Muscle layer of colon (tissue), 2 donors: ENCODE measurements around the gene GDPGP1.

Source experiments
- H3K27ac ChIP-seq: one replicate; pipeline ENCODE4 v1.7.0; 2013; ENCODE audit warnings: low read depth, mild to moderate bottlenecking, low read length, moderate library complexity
- H3K27me3 ChIP-seq, 2 donors: one replicate each; pipeline ENCODE4 v1.7.0; 2013; ENCODE audit warnings: low read length in 2 of 2, mild to moderate bottlenecking in 2 of 2; ENCODE audit not compliant: insufficient read depth in 2 of 2, control insufficient read depth in 1 of 2
- H3K36me3 ChIP-seq: one replicate; pipeline ENCODE4 v1.7.0; 2013; ENCODE audit warnings: mild to moderate bottlenecking, low read length; ENCODE audit not compliant: insufficient read depth
- H3K4me1 ChIP-seq: one replicate; pipeline ENCODE4 v1.7.0; 2013; ENCODE audit warnings: mild to moderate bottlenecking, low read length; ENCODE audit not compliant: insufficient read depth
- H3K4me3 ChIP-seq, 2 donors: one replicate each; pipeline ENCODE4 v1.7.0; 2013; ENCODE audit warnings: low read length in 2 of 2, low read depth in 1 of 2, mild to moderate bottlenecking in 1 of 2, moderate library complexity in 1 of 2
- H3K9ac ChIP-seq: one replicate; pipeline ENCODE4 v1.7.0; 2013; ENCODE audit warnings: low read length
- H3K9me3 ChIP-seq: one replicate; pipeline ENCODE4 v1.7.0; 2013; ENCODE audit warnings: mild to moderate bottlenecking, low read length
- donor health status: abdominal sarcoma.
- donor health status: Adenocarcinoma of cecum.

The GDPGP1 gene

GRCh38 chr15:90217671-90218394 lies 16.2 kb upstream of the GDPGP1 start:
- Histone ChIP-seq H3K27me3 (no peaks in the 10 kb centered on the region), H3K9ac (no peak overlapping the region), H3K4me3 (no peak overlapping the region), H3K36me3 (peaks cover 8% of the 10 kb centered on the region), H3K9me3 (no peaks in the 10 kb centered on the region), H3K27ac (no peak overlapping the region), H3K4me1 (peaks cover 38% of the 10 kb centered on the region)

DNA sequence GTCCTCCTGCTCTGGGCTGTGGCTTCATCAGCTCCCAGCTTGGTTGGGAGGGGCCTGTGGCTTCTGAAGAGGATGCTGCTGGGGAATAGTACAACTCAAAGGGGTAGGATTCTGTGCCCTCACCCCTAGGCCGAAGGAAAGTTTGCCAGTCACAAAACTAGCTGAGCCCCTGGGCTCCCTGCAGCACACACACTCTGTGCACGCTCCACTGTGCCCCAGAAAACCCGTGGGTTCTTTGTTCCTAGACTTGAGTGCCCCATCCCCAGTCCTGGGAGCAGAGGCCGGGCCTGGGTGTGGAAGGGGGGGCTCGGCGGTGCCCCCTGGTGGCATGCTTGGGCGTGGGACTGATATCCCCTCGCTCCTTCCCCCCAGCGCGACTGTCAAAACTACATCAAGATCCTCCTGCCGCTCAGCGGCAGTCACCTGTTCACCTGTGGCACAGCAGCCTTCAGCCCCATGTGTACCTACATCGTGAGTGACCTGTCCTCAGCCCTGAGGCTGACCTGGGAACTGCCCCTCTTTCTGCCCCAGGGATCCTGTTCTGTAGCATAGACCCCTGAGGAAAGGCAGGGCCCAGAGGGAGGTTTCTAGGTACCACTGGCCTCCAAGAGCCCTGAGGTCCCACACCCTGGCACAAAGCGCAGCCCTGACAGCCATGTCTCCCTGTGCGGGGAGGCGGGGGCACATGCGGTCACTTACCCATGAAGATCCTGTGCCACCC lies 14.4 kb upstream of the GDPGP1 start:
- H3K4me1 ChIP-seq: peaks cover 25% of the 10 kb centered on the region
- H3K27me3 ChIP-seq: no peaks in the 10 kb centered on the region
- H3K9me3 ChIP-seq: no peaks in the 10 kb centered on the region
- peak overlapping the region; percentile 61 for H3K27ac ChIP-seq
- H3K9ac ChIP-seq: no peak overlapping the region
- no peak overlapping the region for H3K4me3 ChIP-seq
- peaks cover 24% of the 10 kb centered on the region for H3K36me3 ChIP-seq

DNA sequence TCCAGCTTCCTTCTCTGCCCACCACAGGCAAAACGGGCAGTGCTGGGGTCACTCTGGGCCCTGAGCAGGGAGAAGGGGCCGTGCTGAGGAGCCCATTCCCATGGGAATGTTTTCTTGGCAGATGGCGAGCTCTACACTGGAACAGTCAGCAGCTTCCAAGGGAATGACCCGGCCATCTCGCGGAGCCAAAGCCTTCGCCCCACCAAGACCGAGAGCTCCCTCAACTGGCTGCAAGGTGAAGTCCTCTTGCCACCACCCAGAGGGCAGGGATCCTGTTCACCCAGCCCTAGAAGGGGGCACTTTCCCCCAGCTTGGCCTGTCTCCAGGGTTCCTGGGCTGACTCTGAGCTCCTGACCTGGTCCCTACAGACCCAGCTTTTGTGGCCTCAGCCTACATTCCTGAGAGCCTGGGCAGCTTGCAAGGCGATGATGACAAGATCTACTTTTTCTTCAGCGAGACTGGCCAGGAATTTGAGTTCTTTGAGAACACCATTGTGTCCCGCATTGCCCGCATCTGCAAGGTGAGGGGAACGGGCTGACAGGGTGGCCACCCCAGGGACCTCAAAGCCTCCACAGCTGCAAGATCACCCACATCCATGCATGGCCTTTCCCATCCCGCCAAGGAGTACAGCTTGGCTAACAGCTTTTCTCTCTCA lies 12.6 kb upstream of the GDPGP1 start:
- H3K9ac ChIP-seq: no peak overlapping the region
- peaks cover 38% of the 10 kb centered on the region for H3K36me3 ChIP-seq
- peaks cover 21% of the 10 kb centered on the region for H3K4me1 ChIP-seq
- H3K4me3 ChIP-seq: no peak overlapping the region
- H3K9me3 ChIP-seq: no peaks in the 10 kb centered on the region
- peak overlapping the region; percentile 80 for H3K27ac ChIP-seq
- no peaks in the 10 kb centered on the region for H3K27me3 ChIP-seq

GRCh38 chr15:90222547-90222946 lies 11.5 kb upstream of the GDPGP1 start:
- H3K27ac ChIP-seq: no peak overlapping the region
- no peak overlapping the region for H3K4me3 ChIP-seq
- no peaks in the 10 kb centered on the region for H3K9me3 ChIP-seq
- no peak overlapping the region for H3K9ac ChIP-seq
- H3K4me1 ChIP-seq: peaks cover 21% of the 10 kb centered on the region
- no peaks in the 10 kb centered on the region for H3K27me3 ChIP-seq
- peaks cover 39% of the 10 kb centered on the region for H3K36me3 ChIP-seq

DNA sequence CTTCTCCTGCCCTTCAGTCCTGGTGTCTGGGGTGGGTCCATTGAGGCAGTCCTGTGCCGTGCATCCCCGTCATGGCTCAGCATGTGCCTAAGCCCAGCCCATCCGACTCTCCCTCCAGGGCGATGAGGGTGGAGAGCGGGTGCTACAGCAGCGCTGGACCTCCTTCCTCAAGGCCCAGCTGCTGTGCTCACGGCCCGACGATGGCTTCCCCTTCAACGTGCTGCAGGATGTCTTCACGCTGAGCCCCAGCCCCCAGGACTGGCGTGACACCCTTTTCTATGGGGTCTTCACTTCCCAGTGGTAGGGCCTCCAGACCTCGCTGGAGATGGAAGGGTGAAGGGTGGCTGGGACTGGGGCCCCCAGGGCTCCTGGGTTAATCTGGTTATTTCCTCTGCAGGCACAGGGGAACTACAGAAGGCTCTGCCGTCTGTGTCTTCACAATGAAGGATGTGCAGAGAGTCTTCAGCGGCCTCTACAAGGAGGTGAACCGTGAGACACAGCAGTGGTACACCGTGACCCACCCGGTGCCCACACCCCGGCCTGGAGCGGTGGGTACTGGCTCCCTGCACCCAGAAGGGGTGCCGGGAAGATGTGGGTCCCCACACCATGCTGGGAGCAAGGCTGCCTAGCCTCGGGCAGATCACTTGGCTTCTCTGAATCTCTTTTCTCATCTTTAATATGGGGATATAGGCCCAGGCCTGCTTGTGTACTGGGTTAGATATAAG lies 10.4 kb upstream of the GDPGP1 start:
- no peaks in the 10 kb centered on the region for H3K9me3 ChIP-seq
- H3K4me1 ChIP-seq: peaks cover 28% of the 10 kb centered on the region
- H3K36me3 ChIP-seq: peaks cover 45% of the 10 kb centered on the region
- H3K9ac ChIP-seq: no peak overlapping the region
- H3K4me3 ChIP-seq: no peak overlapping the region
- no peaks in the 10 kb centered on the region for H3K27me3 ChIP-seq
- no peak overlapping the region for H3K27ac ChIP-seq

- H3K27me3 ChIP-seq: no peaks in the 10 kb centered on the region
- peaks cover 59% of the 10 kb centered on the region for H3K36me3 ChIP-seq
- H3K9ac ChIP-seq: no peak overlapping the region
- no peaks in the 10 kb centered on the region for H3K9me3 ChIP-seq
- no peak overlapping the region for H3K27ac ChIP-seq
- H3K4me1 ChIP-seq: peaks cover 31% of the 10 kb centered on the region
- no peak overlapping the region for H3K4me3 ChIP-seq
These were observed 9.0 kb upstream of the GDPGP1 start for GRCh38 chr15:90225047-90225446.

- Histone ChIP-seq H3K9me3 (no peaks in the 10 kb centered on the region), H3K9ac (no peak overlapping the region), H3K27ac (no peak overlapping the region), H3K4me3 (no peak overlapping the region), H3K36me3 (peaks cover 65% of the 10 kb centered on the region), H3K4me1 (peaks cover 36% of the 10 kb centered on the region), H3K27me3 (no peaks in the 10 kb centered on the region)
These were observed 8.3 kb upstream of the GDPGP1 start for GRCh38 chr15:90225504-90226234.

DNA sequence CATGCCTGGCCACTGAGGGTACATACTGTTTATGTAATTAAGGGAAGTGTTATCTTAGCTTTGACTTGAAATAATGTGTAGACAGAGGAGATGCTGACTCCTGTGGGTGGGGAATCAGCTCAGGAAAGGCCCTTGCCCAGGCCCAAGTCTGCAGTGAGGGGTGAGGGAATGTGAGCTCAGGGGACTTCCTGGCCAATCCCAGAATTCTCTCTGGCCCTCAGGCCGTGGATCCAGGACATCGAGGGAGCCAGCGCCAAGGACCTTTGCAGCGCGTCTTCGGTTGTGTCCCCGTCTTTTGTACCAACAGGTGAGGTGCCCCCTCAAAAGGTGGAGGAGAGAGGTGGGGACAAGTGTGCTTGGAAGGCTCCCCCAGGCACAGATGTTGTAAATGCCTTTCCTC lies 6.7 kb upstream of the GDPGP1 start:
- no peaks in the 10 kb centered on the region for H3K9me3 ChIP-seq
- peaks cover 44% of the 10 kb centered on the region for H3K4me1 ChIP-seq
- no peak overlapping the region for H3K27ac ChIP-seq
- no peaks in the 10 kb centered on the region for H3K27me3 ChIP-seq
- H3K4me3 ChIP-seq: no peak overlapping the region
- peaks cover 68% of the 10 kb centered on the region for H3K36me3 ChIP-seq
- H3K9ac ChIP-seq: no peak overlapping the region

GRCh38 chr15:90227816-90228772 lies 5.9 kb upstream of the GDPGP1 start:
- Histone ChIP-seq H3K27me3 (no peaks in the 10 kb centered on the region), H3K36me3 (peaks cover 67% of the 10 kb centered on the region), H3K9me3 (no peaks in the 10 kb centered on the region), H3K4me3 (no peak overlapping the region), H3K9ac (no peak overlapping the region), H3K27ac (peak overlapping the region; percentile 73), H3K4me1 (peaks cover 52% of the 10 kb centered on the region)

DNA sequence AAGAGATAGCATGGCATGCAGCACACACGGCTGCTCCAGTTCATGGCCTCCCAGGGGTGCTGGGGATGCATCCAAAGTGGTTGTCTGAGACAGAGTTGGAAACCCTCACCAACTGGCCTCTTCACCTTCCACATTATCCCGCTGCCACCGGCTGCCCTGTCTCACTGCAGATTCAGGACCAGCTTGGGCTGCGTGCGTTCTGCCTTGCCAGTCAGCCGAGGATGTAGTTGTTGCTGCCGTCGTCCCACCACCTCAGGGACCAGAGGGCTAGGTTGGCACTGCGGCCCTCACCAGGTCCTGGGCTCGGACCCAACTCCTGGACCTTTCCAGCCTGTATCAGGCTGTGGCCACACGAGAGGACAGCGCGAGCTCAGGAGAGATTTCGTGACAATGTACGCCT lies 5.0 kb upstream of the GDPGP1 start:
- Histone ChIP-seq H3K27me3 (no peaks in the 10 kb centered on the region), H3K9ac (no peak overlapping the region), H3K9me3 (no peaks in the 10 kb centered on the region), H3K4me1 (peaks cover 53% of the 10 kb centered on the region), H3K36me3 (peaks cover 58% of the 10 kb centered on the region), H3K4me3 (no peak overlapping the region), H3K27ac (peak overlapping the region; percentile 73)
